ENCODE measurements around the gene PRKAG2.
"Not testable (repeated sequence)": the region's sequence is repeated elsewhere in the genome, so short reads cannot be mapped to it uniquely, and the experiment has no call there.

Gene PRKAG2

GRCh38 chr7:151827620-151828019 lies 49.3 kb downstream of the PRKAG2 start:
- peaks cover 8% of the 10 kb centered on the region; the same call in 1 of the 2 replicates for H3K4me1 ChIP-seq (ENCODE audit: low read length)

GRCh38 chr7:151826316-151826715 lies 50.6 kb downstream of the PRKAG2 start:
- not testable (repeated sequence) for H3K4me2 ChIP-seq (ENCODE audit: low read length); H3K4me3 ChIP-seq (ENCODE audit: low read length); H4K20me1 ChIP-seq (ENCODE audit: insufficient read depth, low read length); H3K9me3 ChIP-seq (ENCODE audit: insufficient read depth, low read length); H3K27ac ChIP-seq (ENCODE audit: low read length); H3K9ac ChIP-seq (ENCODE audit: low read length); H3K79me2 ChIP-seq (ENCODE audit: low read length); H3K36me3 ChIP-seq (replicated peaks; ENCODE audit: low read depth, low read length); H3K4me1 ChIP-seq (ENCODE audit: low read length); H2AFZ ChIP-seq (ENCODE audit: low read depth, low read length)
- peaks cover 17% of the 10 kb centered on the region; the same call in 1 of the 2 replicates for H3K27me3 ChIP-seq (ENCODE audit: low read depth, low read length)

More at GRCh38 chr7:151827620-151828019, 49.3 kb downstream of the PRKAG2 start:
- H3K27me3 ChIP-seq (ENCODE audit: low read depth, low read length): peaks cover 17% of the 10 kb centered on the region; the same call in 1 of the 2 replicates
- no peak overlapping the region for H3K4me2 ChIP-seq (ENCODE audit: low read length)
- H3K4me3 ChIP-seq (ENCODE audit: low read length): no peak overlapping the region
- no peak overlapping the region for H3K27ac ChIP-seq (ENCODE audit: low read length)
- no peaks in the 10 kb centered on the region for H3K79me2 ChIP-seq (ENCODE audit: low read length)
- no peaks in the 10 kb centered on the region for H4K20me1 ChIP-seq (ENCODE audit: insufficient read depth, low read length)
- H2AFZ ChIP-seq (ENCODE audit: low read depth, low read length): no peak overlapping the region
- H3K36me3 ChIP-seq (replicated peaks; ENCODE audit: low read depth, low read length): no peaks in the 10 kb centered on the region
- no peaks in the 10 kb centered on the region for H3K9me3 ChIP-seq (ENCODE audit: insufficient read depth, low read length)
- H3K9ac ChIP-seq (ENCODE audit: low read length): no peak overlapping the region
- TF ChIP-seq CTCF (IDR thresholded peaks at IDR 0.05; ENCODE audit: low read depth, low read length): no peak
- TF ChIP-seq EZH2phosphoT487 (IDR thresholded peaks at IDR 0.05; ENCODE audit: low read depth): no peak

GRCh38 chr7:151825721-151826120 lies 51.2 kb downstream of the PRKAG2 start:
- Histone ChIP-seq H3K9ac (ENCODE audit: low read length) (no peak overlapping the region), H2AFZ (ENCODE audit: low read depth, low read length) (no peak overlapping the region), H3K79me2 (ENCODE audit: low read length) (no peaks in the 10 kb centered on the region), H3K4me3 (ENCODE audit: low read length) (no peak overlapping the region), H3K36me3 (replicated peaks; ENCODE audit: low read depth, low read length) (no peaks in the 10 kb centered on the region), H3K9me3 (ENCODE audit: insufficient read depth, low read length) (no peaks in the 10 kb centered on the region), H3K27me3 (ENCODE audit: low read depth, low read length) (peaks cover 17% of the 10 kb centered on the region; the same call in 1 of the 2 replicates), H3K27ac (ENCODE audit: low read length) (no peak overlapping the region), H3K4me1 (ENCODE audit: low read length) (peaks cover 8% of the 10 kb centered on the region; the same call in 1 of the 2 replicates), H4K20me1 (ENCODE audit: insufficient read depth, low read length) (no peaks in the 10 kb centered on the region), H3K4me2 (ENCODE audit: low read length) (no peak overlapping the region)
- TF ChIP-seq CTCF (IDR thresholded peaks at IDR 0.05; ENCODE audit: low read depth, low read length): no peak
- TF ChIP-seq EZH2phosphoT487 (IDR thresholded peaks at IDR 0.05; ENCODE audit: low read depth): no peak

GRCh38 chr7:151824373-151824933 lies 52.5 kb downstream of the PRKAG2 start:
- H3K9ac ChIP-seq (ENCODE audit: low read length): no peak overlapping the region
- H2AFZ ChIP-seq (ENCODE audit: low read depth, low read length): no peak overlapping the region
- no peak overlapping the region for H3K4me2 ChIP-seq (ENCODE audit: low read length)
- H3K27ac ChIP-seq (ENCODE audit: low read length): no peak overlapping the region
- no peaks in the 10 kb centered on the region for H3K9me3 ChIP-seq (ENCODE audit: insufficient read depth, low read length)
- TF ChIP-seq CTCF (IDR thresholded peaks at IDR 0.05; ENCODE audit: low read depth, low read length) (no peak), EZH2phosphoT487 (IDR thresholded peaks at IDR 0.05; ENCODE audit: low read depth) (no peak)
- no peak overlapping the region for H3K4me3 ChIP-seq (ENCODE audit: low read length)
- no peaks in the 10 kb centered on the region for H4K20me1 ChIP-seq (ENCODE audit: insufficient read depth, low read length)
- no peaks in the 10 kb centered on the region for H3K36me3 ChIP-seq (replicated peaks; ENCODE audit: low read depth, low read length)
- H3K27me3 ChIP-seq (ENCODE audit: low read depth, low read length): peaks cover 17% of the 10 kb centered on the region; the same call in 1 of the 2 replicates
- peaks cover 8% of the 10 kb centered on the region; the same call in 1 of the 2 replicates for H3K4me1 ChIP-seq (ENCODE audit: low read length)
- H3K79me2 ChIP-seq (ENCODE audit: low read length): no peaks in the 10 kb centered on the region
